Body of pancreas (tissue), 4 donors: ENCODE results near the gene HSPA12B.

Source experiments
- CTCF ChIP-seq, 7 experiments: fragments of 450-650 bp in 4 of 7; fragments of 200-600 bp in 3 of 7; sonication (generic) in 3 of 7; IDR thresholded peaks; one replicate each; pipeline ENCODE4 v1.5.1; 2016 to 2019; ENCODE audit warnings: antibody characterized with exemption in 7 of 7
- POLR2A ChIP-seq, 3 donors: fragments of 450-650 bp; IDR thresholded peaks; one replicate each; pipeline ENCODE4 v1.6.1; 2016; ENCODE audit warnings: antibody characterized with exemption in 3 of 3, mild to moderate bottlenecking in 2 of 3

GRCh38 chr20:3782597-3782996, 50.1 kb downstream of the HSPA12B start:
- no peak for TF ChIP-seq CTCF (IDR thresholded peaks at IDR 0.05)
- TF ChIP-seq POLR2A (IDR thresholded peaks at IDR 0.05), result no peak
